ENCODE measurements around the gene RADX.

DNA sequence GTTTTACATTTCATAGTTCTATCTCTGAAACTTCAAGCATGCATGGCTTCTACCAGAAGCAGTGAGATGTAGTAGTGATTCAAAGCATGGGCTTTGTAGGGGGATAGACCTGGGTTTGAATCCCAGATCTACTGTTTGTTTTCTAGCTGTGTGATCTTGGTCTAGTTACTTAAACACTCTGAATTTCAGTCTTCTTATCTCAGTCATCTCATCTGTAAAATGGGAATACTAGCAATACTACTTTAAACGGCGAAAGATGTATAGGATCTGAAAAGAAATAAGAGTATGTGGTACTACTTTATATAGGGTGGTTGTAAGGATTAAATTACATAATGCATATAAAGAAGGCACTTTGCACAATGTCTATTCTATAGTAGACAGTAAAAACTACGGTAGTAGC lies 94.7 kb downstream of the RADX start:
- TF ChIP-seq, protein P1, sequence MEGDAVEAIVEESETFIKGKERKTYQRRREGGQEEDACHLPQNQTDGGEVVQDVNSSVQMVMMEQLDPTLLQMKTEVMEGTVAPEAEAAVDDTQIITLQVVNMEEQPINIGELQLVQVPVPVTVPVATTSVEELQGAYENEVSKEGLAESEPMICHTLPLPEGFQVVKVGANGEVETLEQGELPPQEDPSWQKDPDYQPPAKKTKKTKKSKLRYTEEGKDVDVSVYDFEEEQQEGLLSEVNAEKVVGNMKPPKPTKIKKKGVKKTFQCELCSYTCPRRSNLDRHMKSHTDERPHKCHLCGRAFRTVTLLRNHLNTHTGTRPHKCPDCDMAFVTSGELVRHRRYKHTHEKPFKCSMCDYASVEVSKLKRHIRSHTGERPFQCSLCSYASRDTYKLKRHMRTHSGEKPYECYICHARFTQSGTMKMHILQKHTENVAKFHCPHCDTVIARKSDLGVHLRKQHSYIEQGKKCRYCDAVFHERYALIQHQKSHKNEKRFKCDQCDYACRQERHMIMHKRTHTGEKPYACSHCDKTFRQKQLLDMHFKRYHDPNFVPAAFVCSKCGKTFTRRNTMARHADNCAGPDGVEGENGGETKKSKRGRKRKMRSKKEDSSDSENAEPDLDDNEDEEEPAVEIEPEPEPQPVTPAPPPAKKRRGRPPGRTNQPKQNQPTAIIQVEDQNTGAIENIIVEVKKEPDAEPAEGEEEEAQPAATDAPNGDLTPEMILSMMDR (IDR thresholded peaks at IDR 0.05) = no peak
- TF ChIP-seq POLR2A (IDR thresholded peaks at IDR 0.05) = no peak
- TF ChIP-seq POLR2AphosphoS5 (IDR thresholded peaks at IDR 0.05) = no peak
- no peak for TF ChIP-seq EP300 (IDR thresholded peaks at IDR 0.05)

Data from suprapubic skin (tissue), 4 donors.